ENCODE data around the gene RAD17.
A peak's percentile ranks its signal among the peaks of the same experiment; 100 is the strongest.
"Not testable (repeated sequence)": the region's sequence is repeated elsewhere in the genome, so short reads cannot be mapped to it uniquely, and the experiment has no call there.

Gene RAD17

GRCh38 chr5:69368458-69369339 lies 919 bp upstream of the RAD17 start:
- TF ChIP-seq EZH2phosphoT487 (conservative IDR thresholded peaks at IDR 0.05; ENCODE audit: low read length) (no peak), CTCF (IDR thresholded peaks at IDR 0.05; ENCODE audit: insufficient read depth, low read length, poor library complexity, severe bottlenecking) (no peak)
- H3K79me2 ChIP-seq (ENCODE audit: insufficient read depth, low read length): peaks cover 94% of the 10 kb centered on the region
- peaks cover 23% of the 10 kb centered on the region for H3F3A ChIP-seq (ENCODE audit: insufficient read depth)
- peaks cover 22% of the 10 kb centered on the region for H3K36me3 ChIP-seq (ENCODE audit: low read length)
- no peaks in the 10 kb centered on the region for H3K9me3 ChIP-seq (ENCODE audit: insufficient read depth, low read length)
- peak overlapping the region; percentile 71 for H3K4me3 ChIP-seq (ENCODE audit: insufficient read depth, low read length, poor library complexity, severe bottlenecking)
- peak overlapping the region; percentile 91 for H3K9ac ChIP-seq (ENCODE audit: low read length)
- peak overlapping the region; percentile 93 for H3K27ac ChIP-seq (ENCODE audit: low read depth, low read length)
- H3K9me2 ChIP-seq (replicated peaks; ENCODE audit: insufficient read depth, low read length): no peaks in the 10 kb centered on the region
- H3K4me2 ChIP-seq (ENCODE audit: low read depth, low read length, poor library complexity, severe bottlenecking): peak overlapping the region; percentile 93
- H2AFZ ChIP-seq (ENCODE audit: low read depth, low read length, severe bottlenecking): peak overlapping the region; percentile 52
- no peaks in the 10 kb centered on the region for H3K27me3 ChIP-seq (ENCODE audit: low read length)
- H4K20me1 ChIP-seq (ENCODE audit: low read depth, low read length): peaks cover 18% of the 10 kb centered on the region; the same call in 1 of the 2 replicates

DNA sequence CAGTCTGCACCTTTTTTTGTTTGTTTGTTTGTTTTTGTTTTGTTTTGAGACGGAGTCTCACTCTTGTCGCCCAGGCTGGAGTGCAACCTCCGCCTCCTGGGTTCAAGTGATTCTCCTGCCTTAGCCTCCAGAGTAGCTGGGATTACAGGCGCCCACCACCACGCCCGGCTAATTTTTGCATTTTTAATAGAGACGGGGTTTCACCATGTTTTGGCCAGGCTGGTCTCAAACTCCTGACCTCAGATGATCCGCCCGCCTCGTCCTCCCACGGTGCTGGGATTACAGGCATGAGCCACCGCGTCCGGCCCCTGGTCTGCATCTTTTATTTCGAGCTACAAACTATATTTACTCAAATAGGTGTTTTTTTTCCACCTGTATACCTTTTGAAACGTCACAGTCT lies 717 bp downstream of the RAD17 start:
- peaks cover 11% of the 10 kb centered on the region for H3K36me3 ChIP-seq (ENCODE audit: low read length)
- peak overlapping the region; percentile 91 for H3K9ac ChIP-seq (ENCODE audit: low read length)
- not testable (repeated sequence) for H2AFZ ChIP-seq (ENCODE audit: low read depth, low read length, severe bottlenecking); H3K9me2 ChIP-seq (replicated peaks; ENCODE audit: insufficient read depth, low read length); H4K20me1 ChIP-seq (ENCODE audit: low read depth, low read length); H3K27me3 ChIP-seq (ENCODE audit: low read length); H3K9me3 ChIP-seq (ENCODE audit: insufficient read depth, low read length)
- peaks cover 84% of the 10 kb centered on the region for H3K79me2 ChIP-seq (ENCODE audit: insufficient read depth, low read length)
- H3K4me3 ChIP-seq (ENCODE audit: insufficient read depth, low read length, poor library complexity, severe bottlenecking): peak overlapping the region; percentile 71
- H3K27ac ChIP-seq (ENCODE audit: low read depth, low read length): peak overlapping the region; percentile 93
- peak overlapping the region; percentile 93 for H3K4me2 ChIP-seq (ENCODE audit: low read depth, low read length, poor library complexity, severe bottlenecking)
- peaks cover 36% of the 10 kb centered on the region for H3F3A ChIP-seq (ENCODE audit: insufficient read depth)

DNA sequence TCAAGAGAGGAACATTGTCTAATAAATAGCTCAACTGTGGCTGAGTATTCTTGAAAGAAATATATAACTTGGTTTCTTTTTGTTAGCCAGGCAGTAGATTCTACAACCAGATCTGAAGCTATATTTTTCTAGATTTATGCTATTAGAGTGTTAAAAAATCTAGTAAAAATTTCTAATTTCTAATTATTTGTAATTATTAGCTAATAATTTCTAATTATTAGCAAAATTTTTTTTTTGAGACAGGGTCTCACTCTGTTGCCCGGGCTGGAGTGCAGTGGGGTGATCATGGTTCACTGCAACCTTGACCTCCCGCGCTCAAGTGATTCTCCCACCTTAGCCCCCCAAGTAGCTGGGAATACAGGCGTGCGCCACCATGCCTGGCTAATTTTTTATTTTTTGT lies 2.8 kb downstream of the RAD17 start:
- Histone ChIP-seq H3K36me3 (ENCODE audit: low read length) (peaks cover 8% of the 10 kb centered on the region; the same call in 1 of the 2 replicates), H3K27me3 (ENCODE audit: low read length) (no peaks in the 10 kb centered on the region), H3K4me3 (ENCODE audit: insufficient read depth, low read length, poor library complexity, severe bottlenecking) (peak overlapping the region; percentile 71), H3K4me2 (ENCODE audit: low read depth, low read length, poor library complexity, severe bottlenecking) (peak overlapping the region; percentile 93), H3K9ac (ENCODE audit: low read length) (peak overlapping the region; percentile 91), H3K79me2 (ENCODE audit: insufficient read depth, low read length) (peaks cover 78% of the 10 kb centered on the region), H4K20me1 (ENCODE audit: low read depth, low read length) (peaks cover 3% of the 10 kb centered on the region; the same call in 1 of the 2 replicates), H3F3A (ENCODE audit: insufficient read depth) (peaks cover 40% of the 10 kb centered on the region), H3K9me2 (replicated peaks; ENCODE audit: insufficient read depth, low read length) (no peaks in the 10 kb centered on the region), H3K9me3 (ENCODE audit: insufficient read depth, low read length) (no peaks in the 10 kb centered on the region), H3K27ac (ENCODE audit: low read depth, low read length) (peak overlapping the region; percentile 93), H2AFZ (ENCODE audit: low read depth, low read length, severe bottlenecking) (no peak overlapping the region)
- TF ChIP-seq CTCF (IDR thresholded peaks at IDR 0.05; ENCODE audit: insufficient read depth, low read length, poor library complexity, severe bottlenecking) (no peak), EZH2phosphoT487 (conservative IDR thresholded peaks at IDR 0.05; ENCODE audit: low read length) (no peak)

DNA sequence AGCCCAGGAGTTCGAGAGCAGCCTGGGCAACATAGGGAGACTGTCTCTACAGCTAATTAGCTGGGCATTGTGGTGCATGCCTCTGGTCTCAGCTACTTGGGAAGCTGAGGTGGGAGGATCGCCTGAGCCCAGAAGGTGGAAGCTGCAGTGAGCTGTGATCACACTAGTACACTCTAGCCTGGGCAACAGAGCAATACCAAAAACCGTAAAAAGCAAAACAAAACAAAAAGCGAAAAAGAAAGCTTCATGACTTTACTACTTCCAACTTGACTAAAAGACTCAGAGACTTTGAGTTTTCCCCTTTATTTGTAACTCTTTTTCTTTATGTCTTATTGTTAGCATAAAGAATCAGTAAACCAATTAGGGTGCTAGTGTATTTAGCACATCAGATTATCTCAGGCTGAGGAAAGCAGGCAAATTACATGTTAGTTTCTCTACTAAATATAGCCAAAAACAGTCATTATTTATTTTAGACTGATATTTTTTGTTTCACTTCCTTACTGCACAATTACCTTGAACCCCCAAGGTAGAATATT lies 5.4 kb downstream of the RAD17 start:
- no peaks in the 10 kb centered on the region for H4K20me1 ChIP-seq (ENCODE audit: low read depth, low read length)
- H2AFZ ChIP-seq (ENCODE audit: low read depth, low read length, severe bottlenecking): no peak overlapping the region
- H3K4me2 ChIP-seq (ENCODE audit: low read depth, low read length, poor library complexity, severe bottlenecking): peak overlapping the region; percentile 93
- H3K27me3 ChIP-seq (ENCODE audit: low read length): no peaks in the 10 kb centered on the region
- H3K27ac ChIP-seq (ENCODE audit: low read depth, low read length): peak overlapping the region; percentile 93
- H3F3A ChIP-seq (ENCODE audit: insufficient read depth): peaks cover 40% of the 10 kb centered on the region
- no peak for TF ChIP-seq EZH2phosphoT487 (conservative IDR thresholded peaks at IDR 0.05; ENCODE audit: low read length)
- no peak for TF ChIP-seq CTCF (IDR thresholded peaks at IDR 0.05; ENCODE audit: insufficient read depth, low read length, poor library complexity, severe bottlenecking)
- peak overlapping the region; percentile 56 for H3K9ac ChIP-seq (ENCODE audit: low read length)
- H3K79me2 ChIP-seq (ENCODE audit: insufficient read depth, low read length): peaks cover 63% of the 10 kb centered on the region
- H3K9me3 ChIP-seq (ENCODE audit: insufficient read depth, low read length): no peaks in the 10 kb centered on the region
- H3K4me3 ChIP-seq (ENCODE audit: insufficient read depth, low read length, poor library complexity, severe bottlenecking): peak overlapping the region; percentile 41
- peaks cover 8% of the 10 kb centered on the region for H3K36me3 ChIP-seq (ENCODE audit: low read length)
- H3K9me2 ChIP-seq (replicated peaks; ENCODE audit: insufficient read depth, low read length): no peaks in the 10 kb centered on the region

All from SU-DHL-6 (cell line).